Posterior cingulate gyrus (tissue), 11 donors: ENCODE data around the gene CYP2U1.
A peak's percentile ranks its signal among the peaks of the same experiment; 100 is the strongest.

ENCODE experiments used
- DNase-seq, 10 donors: peaks; one replicate each; pipeline versions ENCODE4 v3.0.0 to v3.0.0-alpha.2; 2020 to 2021; ENCODE audit warnings: mixed read lengths in 3 of 10
- intact Hi-C: fragments of 100-400 bp; cut with DNase I; formaldehyde crosslinking; loops from one replicate; pipeline ENCODE4 v1.15.1; 2023

Gene CYP2U1

DNA sequence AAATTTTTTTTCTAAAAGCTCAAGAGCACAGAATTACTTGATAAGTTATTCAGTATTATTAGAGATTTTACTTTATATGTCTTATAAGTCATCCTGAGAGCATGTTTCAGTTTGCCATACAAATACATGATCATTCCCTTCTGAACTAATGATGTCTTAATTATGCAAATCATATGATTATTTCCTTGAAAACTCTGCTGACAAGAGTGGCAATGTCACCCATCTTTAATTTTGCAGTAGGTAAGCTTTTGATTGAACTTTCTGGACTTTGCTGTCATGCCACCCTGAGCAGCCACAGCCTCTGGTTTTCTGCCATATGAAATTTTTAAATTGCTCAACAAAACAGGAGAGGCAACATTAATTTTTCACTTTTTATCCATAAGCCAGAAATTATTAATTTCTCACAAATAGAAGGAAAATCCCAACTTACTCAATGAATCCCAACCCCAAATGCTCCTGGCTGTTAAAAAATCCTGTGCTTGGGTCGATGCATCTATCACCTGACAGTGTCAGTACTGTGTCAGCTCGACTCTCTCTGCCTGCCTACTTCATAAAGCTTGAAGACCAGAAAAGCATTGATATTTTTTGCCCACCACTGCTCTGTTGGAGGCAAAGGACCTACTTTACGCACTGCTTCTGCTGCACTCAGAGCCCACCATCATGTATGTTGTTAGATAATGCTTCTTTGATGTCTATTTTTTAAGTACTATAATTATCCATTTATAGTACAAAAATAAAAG lies 46.8 kb downstream of the CYP2U1 start:
- intact Hi-C loops, result no loop called here
- DNase-seq, result peak in 1 of 10 donors; percentile 17

DNA sequence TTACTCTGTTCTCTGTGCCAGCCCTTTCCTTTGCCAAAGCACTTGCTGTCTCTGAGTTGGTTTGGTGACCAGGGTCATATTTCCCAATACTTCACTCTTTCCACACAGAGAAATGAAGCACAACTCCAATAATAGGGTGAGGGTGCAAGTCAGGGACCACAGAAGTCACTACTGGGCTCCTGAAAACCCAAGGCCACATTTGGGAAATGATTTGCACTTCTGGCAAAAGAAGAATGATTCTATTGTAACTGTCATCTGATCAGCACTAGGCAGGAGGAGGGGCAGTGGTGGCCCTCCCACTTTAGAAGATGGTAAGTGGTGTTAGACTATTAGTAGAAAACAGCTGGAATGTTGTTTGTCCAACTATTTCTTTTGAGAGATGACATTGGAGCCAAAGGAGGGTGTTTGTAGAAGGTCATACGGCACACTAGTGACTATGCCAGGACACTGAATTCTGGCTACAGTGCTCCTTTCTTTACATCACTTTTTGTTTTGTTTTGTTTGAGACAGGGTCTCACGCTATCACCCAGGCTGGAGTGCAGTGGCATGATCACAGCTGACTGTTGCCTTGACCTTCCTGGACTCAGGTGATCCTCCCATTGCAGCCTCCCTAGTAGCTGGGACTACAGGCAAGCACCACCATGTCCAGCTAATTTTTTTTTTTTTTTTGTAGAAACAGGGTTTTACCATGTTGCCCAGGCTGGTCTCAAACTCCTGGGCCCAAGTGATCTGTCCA lies 47.5 kb downstream of the CYP2U1 start:
- DNase-seq, result peak in 6 of 10 donors; percentile 12 to 82 (median 40)
- intact Hi-C loops, result no loop called here

DNA sequence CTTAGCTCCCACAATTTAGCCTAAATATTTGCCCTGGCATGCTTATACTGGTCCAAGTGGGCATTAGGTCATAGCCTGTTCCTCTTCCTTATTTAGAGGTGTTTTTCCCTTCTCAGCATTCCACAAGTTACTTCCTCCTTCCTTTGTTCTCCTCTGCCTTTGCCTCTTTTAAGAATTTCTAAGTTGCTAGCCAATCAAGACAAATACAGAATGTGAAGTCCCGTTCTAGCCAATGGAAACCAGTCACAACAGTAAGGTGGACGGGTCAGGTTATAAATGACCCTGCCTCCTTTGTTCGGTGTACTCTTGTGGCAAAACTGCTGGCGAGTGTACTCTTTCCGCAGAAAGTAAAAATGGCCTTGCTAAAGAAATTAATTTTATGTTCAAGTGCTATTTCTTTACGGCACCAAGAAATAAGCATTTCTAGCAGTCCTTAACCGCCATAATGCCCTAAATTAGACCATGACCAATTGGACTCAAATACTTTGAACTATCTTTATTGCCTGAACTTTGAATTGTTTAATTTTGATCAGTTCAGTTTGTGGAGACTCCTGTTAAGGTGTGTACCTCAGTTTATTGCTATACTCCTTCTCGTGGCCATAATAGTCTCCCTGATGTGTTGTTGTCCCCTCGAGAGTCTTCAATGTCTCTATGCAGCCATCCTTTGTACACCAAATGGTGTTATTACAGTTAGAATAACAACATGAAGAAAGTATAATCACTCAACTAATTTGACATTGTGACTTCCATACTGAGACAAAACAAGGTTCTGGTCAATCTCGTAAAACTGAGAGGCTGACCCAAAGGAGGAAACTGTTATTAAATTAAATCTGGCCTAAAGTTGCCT lies 56.8 kb downstream of the CYP2U1 start:
- DNase-seq, result no peak
- intact Hi-C loops, result loop anchor here (2.0 kb wide), 1 partner anchor 31 kb away; no protein-coding TSS in a partner anchor

DNA sequence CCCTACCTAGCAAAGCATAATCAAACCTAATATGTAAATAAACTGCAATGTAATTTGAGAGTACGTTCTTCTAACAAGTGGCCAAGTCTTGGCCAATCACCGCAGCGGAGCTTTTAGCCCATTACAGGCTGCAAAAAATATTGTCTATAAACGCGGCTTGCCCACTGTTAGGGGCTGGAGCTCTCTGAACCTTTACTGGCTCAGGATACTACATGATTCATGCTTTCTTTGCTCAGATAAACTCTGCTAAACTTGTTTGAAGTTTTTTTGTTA lies 57.4 kb downstream of the CYP2U1 start:
- intact Hi-C loops, result loop anchor here (1.0 to 2.0 kb wide), 2 partner anchors 30 to 57 kb away; partner anchors contain the start of gene CYP2U1
- DNase-seq, result no peak

DNA sequence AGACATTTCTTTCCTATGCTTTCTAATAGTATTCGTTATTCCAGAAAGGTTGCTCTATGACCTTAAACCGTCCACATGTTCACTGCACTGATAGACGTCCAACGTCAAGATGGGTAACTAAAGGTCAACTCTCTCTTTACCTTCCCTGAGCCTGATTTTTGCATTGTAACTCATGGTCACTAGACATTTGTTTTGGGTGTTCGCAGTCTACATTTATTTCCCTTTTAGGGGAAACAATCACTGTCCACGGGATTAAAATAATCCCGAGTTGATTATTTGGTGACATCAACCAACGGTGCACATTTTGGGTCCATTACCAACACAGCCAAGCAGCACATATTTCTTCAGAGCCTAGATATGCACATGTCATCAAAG lies 57.8 kb downstream of the CYP2U1 start:
- intact Hi-C loops, result loop anchor here (1.0 to 2.0 kb wide), 2 partner anchors 30 to 58 kb away; partner anchors contain the start of gene CYP2U1

DNA sequence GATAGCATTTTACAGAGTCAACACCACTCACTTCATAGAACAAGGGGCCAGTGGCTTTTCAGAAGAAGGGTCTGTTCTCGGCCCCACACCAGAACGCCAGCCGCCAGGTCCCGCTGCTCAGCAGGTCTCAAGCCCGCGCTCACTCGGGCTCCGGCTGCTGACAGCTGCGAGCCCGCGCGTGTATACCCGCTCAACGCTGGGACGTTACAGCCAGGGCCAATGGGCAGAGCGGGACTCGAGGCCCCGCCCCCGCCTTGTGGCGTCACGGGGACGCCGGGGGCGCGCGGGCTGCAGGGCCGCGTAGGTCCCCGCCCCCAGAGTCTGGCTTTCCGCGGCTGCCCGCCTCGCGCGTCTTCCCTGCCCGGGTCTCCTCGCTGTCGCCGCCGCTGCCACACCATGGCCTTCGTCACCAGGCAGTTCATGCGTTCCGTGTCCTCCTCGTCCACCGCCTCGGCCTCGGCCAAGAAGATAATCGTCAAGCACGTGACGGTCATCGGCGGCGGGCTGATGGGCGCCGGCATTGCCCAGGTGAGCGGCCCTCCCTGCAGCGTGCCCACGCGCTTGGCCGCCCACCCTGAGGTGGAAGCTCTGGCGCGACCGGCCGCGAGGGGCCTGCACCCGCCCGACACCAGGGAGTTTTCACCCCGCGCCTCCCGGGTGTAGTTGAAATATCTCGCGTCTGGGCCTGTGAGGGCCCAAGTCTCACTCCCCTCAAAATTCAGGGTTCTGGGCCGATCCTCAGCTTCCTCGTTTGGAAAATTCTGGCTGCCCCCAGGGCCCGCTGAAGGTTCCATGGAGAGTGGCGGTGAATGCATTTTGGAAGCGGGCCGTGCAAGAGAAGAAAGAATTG lies 58.4 kb downstream of the CYP2U1 start, which contains the start of gene HADH:
HADH (plus strand) TSS at position 353 of the 850 bp plus-strand sequence; CDS start at position 397, 44 bp downstream.
- intact Hi-C loops, result loop anchor here (1.0 to 2.0 kb wide), 2 partner anchors 29 to 58 kb away; partner anchors contain the start of gene CYP2U1
- peak; percentile 90 to 99 (median 95) for DNase-seq

More for the DNA sequence above, 57.8 kb downstream of the CYP2U1 start:
- DNase-seq, result no peak

DNA sequence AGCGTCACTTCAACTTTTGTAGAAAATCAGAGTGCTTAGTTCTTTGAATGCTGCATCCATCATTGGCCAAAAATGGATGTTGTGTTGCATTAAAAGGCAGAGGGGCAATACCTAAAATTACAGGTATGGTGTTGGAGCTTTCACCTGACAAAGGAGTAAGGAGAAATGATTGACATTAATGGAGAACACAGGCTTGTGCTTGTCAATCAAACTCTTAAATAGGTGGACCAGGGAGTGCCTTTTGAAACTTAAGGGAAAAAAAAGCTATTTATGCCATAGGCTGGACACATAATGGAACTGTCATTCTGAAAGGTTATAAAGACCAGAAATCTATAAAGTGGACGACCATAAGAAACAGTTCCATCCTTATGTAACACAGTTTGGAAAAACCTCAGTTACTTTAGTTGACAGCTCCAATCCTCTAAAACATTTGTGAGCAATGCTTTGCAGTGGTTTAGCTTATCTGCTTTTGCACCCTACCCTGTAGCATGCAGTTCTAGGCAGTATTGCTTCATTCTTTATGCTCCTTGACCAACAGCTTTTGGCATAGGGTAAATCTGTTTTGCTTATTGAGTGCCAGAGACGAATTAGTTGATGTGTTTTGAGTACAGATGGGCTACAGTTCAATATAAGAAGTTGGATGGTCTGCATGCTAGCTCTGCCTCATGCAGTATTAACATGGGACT lies 60.7 kb downstream of the CYP2U1 start:
- no peak for DNase-seq
- intact Hi-C loops, result no loop called here

DNA sequence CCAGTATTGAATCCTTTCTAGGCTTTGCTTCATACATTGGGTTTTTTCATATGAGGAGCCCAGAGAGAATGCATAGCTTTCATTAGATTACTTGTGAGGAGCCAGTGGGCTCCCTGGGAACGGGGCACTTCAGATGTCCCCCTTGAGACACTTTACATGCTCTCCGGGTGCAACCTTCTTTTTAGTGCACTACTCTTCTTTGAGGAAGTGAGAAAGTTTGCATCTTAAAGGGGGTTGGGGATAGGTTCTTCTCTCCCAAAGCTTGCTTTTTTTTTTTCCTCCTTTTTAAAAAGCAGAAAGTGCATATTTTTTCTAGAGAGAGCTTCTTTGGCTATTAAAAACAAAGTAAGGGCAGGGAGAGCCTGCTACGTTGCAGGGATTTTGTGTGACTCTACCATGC lies 62.6 kb downstream of the CYP2U1 start:
- no peak for DNase-seq
- intact Hi-C loops, result no loop called here

DNA sequence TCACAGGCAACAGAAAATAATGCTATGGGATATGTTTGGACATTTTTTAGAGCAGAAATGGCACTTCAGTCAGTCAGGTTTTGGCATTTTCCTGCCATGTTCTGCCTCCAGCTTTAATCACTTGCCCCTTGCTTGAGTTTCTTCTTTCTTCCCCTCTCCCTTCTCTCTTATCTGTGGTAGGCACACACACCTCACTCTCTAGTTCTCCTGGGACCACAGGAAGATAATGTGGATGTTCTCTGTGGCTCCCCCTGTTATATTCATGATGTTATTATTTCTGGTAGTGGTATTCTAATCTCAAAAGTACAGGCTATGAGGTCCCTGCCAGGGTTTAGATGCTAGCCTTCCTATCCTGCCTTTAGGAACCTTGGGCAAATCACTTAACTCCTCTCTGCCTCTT lies 63.5 kb downstream of the CYP2U1 start:
- intact Hi-C loops, result no loop called here
- DNase-seq, result no peak

DNA sequence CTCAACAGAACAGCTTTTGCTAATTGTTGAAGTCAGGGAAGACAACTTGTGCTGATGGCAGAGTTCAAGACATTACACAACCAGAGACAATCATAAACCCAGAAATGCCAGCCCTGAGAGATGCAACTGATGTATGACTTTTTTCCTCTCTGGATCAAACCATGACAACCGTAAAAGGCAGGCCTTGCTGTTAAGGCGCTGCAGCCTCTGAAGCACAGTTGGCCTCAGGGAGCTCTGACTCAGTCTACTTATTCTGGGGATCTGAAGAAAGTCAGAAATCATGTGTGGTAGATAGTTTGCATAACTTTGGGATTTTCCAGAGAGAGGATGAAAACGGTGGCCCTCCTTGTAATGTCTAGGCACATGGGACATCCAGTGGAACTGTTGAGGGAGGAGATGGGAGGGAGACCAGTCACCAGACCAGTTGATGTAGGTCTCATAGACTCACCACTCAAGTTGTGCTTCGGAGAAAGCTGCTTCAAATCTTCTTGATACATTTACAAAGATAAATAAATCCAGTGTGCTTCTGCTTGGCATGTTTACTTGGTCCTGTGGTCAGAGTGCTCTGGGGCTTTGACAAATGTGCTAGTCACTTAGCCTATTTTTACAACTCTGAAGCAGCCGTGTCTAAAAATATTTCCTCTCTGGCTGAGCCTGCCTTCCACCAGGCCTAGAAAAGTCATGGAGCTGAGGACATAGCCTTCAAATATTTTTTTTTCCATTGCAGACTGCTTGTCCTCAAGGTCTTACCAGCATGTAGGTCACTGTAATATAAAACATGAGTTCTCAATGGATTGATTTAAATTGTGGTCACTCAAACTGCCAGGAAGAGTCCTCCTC lies 65.8 kb downstream of the CYP2U1 start:
- intact Hi-C loops, result no loop called here
- no peak for DNase-seq

DNA sequence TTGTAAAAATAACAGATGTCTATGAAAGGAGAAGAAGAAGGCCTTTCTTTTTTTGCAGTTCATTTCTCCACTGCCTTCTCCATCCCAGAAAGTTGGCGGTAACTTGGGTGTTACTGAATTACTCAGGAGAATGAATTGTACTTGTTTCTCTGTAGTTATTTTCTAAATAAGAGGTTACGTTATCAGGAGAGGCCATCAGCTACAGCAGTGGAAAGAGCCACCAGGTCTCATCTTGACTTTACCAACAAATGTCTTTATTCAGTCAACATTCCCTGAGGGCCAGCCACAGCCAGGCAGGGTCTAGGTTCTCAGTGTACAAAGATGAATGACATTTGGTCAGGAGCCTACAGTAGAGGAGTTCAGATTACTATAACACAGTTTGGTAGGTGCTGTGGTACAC lies 66.4 kb downstream of the CYP2U1 start:
- DNase-seq, result no peak
- intact Hi-C loops, result no loop called here

DNA sequence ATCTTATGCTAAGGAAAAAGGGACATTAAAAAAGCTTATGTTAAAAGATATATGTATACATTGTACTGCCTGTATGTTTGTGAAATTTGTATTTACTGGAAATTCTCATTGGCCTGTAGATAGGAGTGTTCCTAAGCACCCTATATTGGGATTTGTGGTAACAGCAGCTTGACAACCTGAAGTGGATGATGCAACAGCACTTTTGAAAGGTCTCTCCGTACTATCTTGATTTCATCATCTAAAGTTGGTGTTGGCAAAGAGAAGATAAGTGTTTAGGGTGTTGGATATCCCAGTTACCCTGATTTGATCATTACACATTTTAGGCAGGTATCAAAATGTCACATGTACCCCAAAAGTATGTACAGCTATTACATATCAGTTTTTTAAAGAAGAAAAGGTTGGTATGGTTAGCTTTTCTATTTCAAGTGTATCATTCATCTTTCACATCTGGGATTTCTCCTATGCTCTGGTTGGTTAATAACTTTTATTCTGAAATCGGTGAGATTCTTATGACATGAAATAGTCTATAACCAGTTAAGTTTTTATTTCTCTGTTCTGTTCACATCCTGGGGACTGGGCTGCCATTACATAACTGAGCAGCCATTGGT lies 68.7 kb downstream of the CYP2U1 start:
- intact Hi-C loops, result no loop called here
- no peak for DNase-seq

DNA sequence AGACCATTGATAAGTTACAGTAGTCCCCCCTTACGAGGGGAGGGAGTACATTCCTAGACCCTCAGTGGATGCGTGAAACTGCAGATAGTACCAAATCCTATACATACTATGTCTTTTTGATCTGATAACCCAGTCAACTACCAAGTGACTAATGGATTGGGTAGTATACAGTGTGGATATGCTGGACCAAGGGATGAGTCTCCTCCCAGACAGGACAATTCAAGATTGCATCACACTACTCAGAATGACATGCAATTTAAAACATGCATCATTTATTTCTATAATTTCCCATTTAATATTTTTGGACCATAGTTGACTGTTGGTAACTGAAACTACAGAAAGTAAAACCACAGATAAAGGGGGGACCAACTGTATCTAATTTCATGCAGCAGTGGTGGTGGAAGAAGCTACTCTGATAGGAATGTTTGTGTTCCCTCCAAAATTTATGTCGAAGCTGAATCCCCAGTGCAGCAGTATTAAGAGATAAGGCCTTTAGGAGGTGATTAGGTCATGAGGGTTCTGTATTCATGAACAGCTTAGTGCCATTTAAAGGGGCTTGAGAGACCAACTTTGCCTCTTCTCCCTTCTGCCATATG lies 70.3 kb downstream of the CYP2U1 start:
- DNase-seq, result no peak
- intact Hi-C loops, result no loop called here
